KG1 (cell line): Measurements from ENCODE around the gene DCHS1.
A peak's percentile ranks its signal among the peaks of the same experiment; 100 is the strongest.
"Not testable (repeated sequence)": the region's sequence is repeated elsewhere in the genome, so short reads cannot be mapped to it uniquely, and the experiment has no call there.

ENCODE experiments used
- DNase-seq: peaks from one replicate; lab custom pipeline; 2025; lab: John Stamatoyannopoulos, UW

DCHS1 gene, protein sequence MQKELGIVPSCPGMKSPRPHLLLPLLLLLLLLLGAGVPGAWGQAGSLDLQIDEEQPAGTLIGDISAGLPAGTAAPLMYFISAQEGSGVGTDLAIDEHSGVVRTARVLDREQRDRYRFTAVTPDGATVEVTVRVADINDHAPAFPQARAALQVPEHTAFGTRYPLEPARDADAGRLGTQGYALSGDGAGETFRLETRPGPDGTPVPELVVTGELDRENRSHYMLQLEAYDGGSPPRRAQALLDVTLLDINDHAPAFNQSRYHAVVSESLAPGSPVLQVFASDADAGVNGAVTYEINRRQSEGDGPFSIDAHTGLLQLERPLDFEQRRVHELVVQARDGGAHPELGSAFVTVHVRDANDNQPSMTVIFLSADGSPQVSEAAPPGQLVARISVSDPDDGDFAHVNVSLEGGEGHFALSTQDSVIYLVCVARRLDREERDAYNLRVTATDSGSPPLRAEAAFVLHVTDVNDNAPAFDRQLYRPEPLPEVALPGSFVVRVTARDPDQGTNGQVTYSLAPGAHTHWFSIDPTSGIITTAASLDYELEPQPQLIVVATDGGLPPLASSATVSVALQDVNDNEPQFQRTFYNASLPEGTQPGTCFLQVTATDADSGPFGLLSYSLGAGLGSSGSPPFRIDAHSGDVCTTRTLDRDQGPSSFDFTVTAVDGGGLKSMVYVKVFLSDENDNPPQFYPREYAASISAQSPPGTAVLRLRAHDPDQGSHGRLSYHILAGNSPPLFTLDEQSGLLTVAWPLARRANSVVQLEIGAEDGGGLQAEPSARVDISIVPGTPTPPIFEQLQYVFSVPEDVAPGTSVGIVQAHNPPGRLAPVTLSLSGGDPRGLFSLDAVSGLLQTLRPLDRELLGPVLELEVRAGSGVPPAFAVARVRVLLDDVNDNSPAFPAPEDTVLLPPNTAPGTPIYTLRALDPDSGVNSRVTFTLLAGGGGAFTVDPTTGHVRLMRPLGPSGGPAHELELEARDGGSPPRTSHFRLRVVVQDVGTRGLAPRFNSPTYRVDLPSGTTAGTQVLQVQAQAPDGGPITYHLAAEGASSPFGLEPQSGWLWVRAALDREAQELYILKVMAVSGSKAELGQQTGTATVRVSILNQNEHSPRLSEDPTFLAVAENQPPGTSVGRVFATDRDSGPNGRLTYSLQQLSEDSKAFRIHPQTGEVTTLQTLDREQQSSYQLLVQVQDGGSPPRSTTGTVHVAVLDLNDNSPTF (N-terminal part only)

DNA sequence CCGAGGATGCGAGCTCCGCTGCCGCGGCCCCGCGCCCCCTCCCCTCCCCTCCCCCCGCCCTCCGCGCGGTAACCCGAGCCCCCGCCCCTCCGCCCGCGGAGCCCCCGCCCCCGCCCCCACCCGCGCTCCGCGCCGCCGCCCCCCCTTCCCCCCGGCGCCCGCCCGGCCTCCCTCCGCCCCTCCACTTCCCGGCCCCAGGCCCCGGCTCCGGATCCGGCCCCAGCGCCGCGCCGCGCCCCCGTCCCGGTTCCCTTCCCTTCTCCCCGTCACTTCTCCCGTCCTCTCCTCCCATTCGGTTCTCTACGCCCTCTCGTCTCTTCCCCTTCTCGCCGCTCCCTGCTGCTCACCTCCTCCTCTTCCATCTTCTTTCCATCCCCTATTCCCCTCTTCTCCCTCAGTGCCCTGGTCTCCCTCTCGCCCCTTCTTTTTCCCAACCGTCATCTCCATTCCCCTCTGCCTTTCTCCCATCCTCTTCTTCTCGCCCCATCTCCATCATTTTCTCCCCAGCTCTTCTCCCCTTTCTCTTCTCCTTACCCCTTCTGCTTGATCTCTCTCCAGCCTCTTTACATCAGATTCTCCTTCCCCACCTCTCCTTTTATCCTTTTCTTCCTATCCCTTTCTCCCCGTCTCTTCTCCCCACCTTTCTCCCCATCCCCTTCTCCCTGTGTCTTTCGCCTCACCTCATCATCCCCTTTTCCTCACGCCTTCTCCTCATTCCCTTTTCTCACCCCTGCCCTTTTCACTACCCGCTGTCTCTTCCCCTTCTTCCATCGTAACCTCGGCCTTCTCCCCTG lies at the start of gene DCHS1:
Gene DCHS1 (minus strand): TSS at position 20 of the 794 bp plus-strand sequence. CDS start 14,196 bp downstream, outside the sequence.
- no peak for DNase-seq

DNA sequence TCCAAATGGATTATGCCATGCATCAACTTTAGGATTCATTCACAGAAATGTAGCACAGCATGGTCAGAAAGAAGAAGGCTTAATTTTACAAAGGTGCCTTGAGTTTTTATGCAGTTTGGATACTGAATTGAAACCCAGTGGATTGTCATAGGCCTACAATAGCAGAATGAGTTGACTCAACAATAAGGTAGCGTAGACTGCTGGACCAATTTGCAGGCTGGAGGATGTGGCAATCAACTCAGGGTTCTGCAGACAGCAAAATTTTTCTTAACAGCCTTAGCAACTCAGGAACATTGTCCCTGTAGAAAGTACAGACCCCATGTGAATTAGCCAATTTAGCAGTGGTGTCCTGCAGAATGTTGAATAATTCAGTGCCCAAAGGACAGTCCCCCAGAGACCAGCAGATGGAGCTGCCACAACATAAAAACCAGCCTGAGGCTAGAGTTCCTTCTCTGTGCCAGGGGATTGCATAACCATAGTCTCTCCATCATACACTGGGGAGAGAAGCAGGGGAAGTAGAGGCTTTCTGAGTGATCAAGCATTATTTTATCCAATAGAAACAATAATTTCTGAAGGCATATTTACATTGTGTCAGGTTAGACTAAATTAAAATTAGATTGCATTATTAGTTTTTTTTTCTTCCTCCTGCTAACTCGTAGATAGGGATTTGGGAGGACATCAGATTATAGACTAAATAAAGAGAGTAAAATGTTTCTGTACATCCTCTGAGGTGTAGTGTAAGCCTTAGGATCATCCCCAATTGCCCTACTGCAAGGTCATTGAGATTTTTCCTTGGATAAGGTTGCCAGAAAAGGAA lies 47.8 kb upstream of the DCHS1 start:
- peak; percentile 41 for DNase-seq

DNA sequence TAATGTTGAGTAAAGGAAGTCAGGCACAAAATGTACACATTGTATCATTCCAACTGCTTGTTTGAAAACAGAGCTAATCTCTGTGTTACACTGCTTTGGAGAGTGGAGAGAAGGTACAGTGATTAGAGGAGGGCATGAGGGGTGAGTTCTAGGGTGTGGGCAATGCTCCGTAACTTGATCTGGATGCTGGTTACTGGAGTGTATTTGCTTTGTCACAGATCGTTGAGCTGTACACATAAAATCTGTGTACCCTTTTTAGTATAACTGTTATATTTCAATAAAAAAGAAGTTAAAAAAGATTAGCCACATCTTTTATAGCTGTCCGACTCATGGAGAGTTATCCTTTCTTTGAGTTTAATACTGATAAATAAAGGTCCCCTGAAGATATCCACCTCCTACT lies 46.3 kb upstream of the DCHS1 start:
- not testable (repeated sequence) for DNase-seq

DNA sequence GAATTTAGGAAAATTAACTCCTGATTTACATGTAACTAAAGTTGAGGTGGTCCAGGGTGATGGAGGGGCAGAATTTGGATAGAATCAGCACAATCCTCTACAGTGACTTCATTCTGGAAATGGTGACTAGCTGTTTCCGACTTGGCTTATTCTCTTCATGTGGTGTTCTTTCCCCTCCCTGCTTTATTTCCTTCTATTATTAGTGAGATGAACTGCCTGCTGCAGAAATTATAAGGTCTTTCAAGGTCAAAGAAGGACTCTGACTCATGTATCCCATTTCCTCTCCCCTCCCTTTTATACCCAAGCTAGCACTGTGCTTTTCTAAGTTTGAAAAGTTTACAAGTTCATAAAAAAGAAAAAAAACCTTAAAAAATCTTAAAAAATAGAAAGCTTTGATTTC lies 39.8 kb upstream of the DCHS1 start:
- no peak for DNase-seq

DNA sequence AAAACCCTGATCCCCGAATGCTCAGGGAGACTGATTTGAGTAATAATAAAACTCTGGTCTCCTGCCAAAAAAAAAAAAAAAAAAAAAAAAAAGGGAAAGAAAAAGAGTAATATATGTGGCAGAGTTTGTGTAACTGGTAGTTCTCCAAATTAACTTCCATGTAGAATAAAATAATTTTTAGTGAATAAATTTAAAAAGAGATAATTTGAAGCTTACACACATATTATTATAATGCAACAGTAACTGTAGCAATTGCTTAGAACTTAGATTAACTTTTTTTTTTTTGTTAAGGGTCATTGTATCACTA lies 38.6 kb upstream of the DCHS1 start:
- no peak for DNase-seq

DNA sequence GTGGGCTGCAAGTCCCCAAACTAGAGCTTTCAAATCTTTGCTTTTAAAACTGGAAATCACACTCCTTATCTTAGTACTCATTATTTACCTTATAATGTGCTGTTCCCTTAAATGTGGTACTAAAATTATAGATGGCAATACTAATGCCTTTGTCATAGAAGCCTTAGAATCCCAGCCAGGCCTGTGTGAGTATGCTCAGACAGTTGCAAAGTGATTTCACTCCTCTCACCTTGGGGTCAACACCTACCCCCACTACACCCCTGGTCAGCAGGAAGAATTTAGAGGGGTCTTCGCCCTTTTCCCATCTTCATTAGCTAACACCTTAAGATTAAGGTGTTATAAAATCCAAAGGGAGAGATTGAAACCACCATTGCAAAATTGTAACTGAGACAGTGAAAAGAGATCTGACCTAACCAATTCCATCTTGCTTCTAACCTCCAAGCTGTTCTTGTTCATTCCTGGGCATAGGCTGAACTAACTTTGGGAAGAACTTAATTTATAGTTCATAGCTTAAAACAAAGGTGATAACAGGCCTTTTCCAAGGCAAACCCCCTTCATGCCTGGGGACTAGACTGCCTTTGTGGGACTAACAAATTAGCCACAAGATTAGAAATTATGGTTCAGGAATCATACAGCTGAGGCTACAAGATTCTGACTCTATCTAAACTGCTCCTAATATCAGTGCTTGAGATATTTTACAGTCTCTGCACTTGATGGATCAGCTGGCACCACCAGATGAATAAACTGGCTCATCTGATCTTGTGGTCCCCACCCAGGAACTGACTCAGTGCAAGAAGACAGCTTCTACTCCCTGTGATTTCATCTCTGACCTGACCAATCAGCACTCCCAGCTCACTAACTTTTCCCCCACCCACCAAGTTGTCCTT lies 38.0 kb upstream of the DCHS1 start:
- no peak for DNase-seq

DNA sequence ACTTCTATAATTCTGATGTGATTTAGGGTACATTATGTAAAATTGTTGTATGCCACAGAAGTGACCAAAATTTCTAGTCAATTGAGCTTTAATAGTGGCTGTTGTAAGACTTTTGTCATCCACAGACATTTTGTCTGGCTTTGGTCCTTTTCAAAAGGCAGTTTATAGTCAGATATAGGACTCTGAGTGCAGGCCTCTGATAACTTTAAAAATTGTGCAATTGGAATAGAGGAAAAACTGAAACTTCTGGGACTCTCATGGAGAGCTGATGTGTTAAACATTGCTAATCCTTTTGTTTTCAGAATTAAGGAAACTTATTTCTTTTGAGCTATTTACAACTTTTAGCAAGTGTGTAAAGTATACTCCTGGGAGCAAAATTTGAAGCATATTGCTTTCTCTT lies 36.5 kb upstream of the DCHS1 start:
- no peak for DNase-seq

DNA sequence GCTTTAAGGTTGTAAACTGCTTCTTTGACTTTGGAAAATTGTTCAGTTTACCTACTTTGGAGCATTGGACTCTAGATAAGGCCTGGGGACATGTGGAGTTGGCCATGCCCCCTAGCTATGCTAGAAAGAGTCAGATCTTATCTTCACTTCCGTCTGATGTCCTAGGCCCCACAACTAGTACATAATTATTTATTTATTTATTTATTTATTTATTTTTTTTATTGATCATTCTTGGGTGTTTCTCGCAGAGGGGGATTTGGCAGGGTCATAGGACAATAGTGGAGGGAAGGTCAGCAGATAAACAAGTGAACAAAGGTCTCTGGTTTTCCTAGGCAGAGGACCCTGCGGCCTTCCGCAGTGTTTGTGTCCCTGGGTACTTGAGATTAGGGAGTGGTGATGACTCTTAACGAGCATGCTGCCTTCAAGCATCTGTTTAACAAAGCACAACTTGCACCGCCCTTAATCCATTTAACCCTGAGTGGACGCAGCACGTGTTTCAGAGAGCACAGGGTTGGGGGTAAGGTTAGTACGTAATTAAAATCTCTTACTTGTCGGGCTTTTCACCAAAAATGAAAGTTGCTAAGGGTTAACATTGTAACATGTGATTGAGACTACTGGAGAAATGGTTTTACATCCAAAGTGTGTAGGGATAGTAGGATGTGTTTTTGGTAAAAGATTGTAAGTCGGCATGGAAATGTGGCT lies 35.0 kb upstream of the DCHS1 start:
- not testable (repeated sequence) for DNase-seq

DNA sequence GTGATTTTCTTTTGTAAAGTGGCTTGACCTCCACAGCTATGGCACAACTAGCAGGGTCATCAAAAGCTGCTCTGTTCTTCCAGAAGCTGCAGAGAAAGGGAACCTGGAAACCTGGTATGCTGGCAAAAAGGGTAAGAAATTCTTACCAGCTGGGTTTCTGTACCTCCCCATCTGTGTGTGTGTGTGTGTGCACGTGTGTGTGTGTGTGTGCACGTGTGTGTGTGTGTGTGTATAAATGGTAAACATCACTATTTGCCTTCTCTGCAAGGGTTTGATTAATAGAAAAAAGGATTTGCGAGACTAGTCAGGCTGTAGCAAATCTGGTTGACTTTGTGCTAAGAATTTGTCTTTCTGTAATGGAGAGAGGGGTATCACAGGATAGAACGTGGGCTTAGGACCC lies 32.3 kb upstream of the DCHS1 start:
- no peak for DNase-seq

DNA sequence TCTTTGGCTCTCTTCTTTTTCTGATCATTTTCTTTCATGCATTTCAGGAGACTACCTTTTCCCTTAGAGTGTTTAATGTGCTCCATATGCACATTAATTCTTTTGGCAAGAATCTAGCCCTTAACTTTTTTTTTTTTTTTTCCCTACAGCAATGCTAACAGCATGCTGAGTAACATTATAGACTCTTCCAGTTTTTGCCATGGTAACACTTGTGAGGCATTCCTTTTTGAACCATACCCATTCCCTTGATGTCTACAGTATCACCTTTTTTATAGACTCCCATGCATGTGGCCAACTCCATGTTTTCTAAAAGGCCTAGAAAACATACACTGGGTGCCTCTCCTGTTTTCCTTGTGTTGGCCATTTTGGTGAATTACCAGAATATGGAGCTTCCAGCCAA lies 30.4 kb upstream of the DCHS1 start:
- DNase-seq: no peak

DNA sequence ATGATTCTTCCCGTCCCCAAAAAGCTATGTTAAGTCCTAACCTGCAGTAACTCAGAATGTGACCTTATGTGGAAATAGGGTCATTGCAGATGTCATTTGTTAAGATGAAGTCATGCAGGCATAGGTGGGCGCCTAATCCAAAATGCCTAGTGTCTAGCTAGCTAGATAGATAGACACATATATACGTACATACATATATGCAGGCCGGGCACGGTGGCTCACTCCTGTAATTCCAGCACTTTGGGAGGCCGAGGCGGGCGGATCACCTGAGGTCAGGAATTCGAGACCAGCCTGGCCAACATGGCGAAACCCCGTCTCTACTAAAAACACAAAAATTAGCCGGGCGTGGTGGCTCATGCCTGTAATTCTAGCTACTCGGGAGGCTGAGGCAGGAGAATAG lies 28.5 kb upstream of the DCHS1 start:
- DNase-seq: not testable (repeated sequence)

DNA sequence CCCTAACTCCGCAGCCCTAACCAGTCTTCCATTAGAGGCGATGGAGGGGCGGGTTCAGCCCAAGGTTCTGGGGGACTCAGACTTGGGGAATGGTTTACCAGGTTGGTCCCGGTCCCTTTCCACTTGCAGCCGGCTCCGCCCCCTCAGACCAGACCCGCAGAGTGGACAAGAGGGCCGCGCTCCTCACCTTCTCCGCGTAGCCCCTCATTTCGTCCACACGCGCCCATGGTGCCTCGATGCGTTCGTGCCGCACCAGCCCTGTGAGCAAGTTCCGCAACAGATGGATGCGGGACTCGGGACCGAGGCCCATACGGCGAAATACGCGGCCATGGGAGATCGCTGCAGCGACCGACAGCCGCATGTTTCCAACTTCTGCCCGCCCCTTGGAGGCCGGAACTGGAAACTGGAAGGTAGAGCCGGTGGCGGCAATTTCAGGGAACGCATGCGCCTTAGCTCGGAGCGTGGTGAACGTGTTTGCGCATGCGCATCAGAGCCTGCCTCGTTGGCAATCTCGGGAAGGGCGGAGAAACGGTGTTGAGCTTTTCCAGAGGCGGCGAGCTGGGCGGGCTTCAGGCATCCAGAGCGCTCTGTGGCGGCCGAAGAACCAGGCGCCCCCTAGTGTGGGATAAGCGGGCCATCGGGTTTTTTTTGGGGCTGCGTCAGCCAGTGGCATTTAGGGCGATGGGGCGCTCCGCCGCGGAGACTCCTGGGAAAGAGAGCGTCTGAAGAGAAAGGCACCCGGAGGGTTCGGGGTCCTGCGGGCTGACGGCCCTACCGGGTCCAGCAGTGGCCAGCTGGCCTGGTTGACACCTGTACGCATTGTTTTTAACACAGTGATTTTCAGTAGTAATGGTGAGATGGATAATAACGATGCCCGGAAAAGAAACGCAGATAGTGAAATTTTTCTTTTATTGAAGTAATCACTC lies 27.6 kb upstream of the DCHS1 start, which contains the start of gene MRPL17:
Gene MRPL17 (minus strand): TSS at position 405 of the 926 bp plus-strand sequence. CDS start 44 bp downstream, at position 361.
- DNase-seq: peak; percentile 97

DNA sequence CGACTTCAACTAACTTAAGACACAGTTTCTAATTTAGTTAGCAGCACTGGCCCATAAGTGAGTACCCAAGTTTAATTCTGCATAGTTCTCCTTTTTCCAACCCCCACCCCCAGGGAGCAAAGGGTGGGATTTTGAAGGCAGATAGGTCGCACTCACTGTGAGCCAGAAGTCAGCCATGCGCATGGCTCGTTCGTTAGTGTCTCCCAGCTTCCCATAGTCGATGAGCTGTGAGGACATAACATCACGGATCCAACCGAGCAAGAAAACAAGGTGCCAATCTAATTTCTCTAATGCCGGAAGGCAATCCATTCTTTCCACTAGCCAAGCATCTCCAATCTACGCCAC lies 27.0 kb upstream of the DCHS1 start:
- DNase-seq: no peak

DNA sequence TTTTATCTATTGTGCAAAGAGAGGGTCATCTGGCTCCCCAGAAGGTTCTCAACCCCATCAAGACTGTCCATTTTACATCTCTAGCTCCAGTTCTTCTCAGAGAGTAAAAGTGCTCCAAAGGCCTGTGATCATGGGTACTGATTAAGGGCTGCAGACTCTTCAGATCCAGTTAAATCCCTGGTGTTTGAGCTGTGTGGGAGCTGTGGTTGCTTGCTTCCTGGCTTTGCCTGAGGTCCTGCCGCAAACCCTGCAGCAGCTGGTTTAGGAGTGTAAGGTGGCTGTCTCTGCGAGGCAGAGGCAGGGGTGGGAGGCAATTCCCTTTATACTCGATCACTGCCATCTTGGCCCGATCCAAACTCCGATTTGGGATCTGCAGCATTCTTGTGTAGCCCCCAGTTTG lies 26.3 kb upstream of the DCHS1 start:
- no peak for DNase-seq

DNA sequence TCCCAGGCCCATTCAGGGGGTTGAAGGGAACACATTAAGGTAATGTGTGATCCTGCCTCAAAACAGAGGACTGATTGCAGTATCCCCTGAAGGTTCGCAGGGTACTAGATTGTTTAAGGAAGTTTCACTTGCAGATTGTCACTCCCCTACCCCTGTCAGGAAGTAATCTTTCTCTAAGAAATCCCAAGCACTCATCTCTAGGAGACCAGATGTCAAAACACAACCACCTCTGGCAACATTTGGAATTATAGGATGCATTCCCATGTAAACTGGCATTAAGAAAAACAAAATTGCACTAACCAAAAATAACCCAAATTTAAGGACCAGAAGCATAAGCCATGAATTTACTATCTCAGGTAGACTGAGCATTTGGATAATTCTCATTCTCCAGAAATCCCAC lies 25.9 kb upstream of the DCHS1 start:
- DNase-seq: no peak

DNA sequence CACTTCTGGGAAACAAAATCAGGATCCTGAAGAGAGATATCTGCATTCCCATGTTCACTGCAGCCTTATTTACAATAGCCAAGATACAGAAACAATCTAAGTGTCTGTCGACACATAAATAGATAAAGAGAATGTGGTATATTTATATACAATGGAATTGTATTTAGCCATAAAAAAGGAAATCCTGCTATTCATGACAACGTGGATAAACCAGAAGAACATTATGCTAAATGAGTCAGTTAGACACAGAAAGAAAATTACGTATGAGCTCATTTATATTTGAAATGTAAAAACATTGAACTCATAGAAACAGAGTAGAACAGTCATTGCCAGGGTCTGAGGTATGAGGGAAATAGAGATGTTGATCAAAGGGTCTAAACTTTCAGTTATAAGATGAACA lies 21.4 kb upstream of the DCHS1 start:
- no peak for DNase-seq

DNA sequence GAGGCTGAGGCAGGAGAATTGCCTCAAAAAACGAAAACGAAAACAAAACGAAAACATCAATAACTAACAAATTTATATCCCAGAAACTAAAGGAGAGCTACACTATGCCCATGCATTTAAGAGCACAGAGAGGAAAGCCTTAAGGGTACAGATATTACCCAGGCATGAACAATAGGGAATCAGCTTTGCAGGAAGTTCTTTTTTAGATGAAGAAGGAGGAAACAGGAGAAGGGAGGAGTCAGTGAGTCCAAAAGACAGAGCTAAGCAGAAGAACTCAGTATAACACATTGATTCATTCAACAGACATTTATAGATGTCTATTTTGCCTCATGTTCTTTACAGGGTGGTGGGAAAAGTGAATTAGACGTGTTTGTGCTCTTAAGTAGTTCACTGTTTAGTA lies 19.3 kb upstream of the DCHS1 start:
- no peak for DNase-seq

DNA sequence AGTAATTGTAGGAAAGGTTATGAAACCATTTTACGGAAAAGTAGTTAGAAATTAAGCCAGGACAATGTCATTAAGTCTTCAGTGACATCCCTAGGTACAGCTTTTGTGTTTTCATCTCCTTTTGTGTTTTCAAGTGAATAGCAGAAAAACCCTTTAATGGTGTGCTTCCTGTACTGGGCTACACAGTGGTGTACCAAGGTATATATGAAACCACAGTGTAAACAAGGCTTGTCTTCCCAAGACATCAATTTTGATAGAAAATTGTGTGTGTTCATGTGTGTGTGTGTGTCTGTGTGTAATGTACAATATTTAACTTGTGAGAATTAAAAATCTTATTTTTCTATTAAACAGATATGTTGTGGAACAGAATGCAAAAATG lies 18.6 kb upstream of the DCHS1 start:
- DNase-seq: no peak
